Activated naive CD4-positive, alpha-beta T cell treated with anti-CD3 and anti-CD28 coated beads for 36 hours (primary cell): ENCODE measurements around the gene ASAP3. TPM values are rescaled to one million over a fixed set of nuclear protein-coding genes. Genes with fewer than 3 reads are reported as not detected.

Source experiments
- CTCF ChIA-PET: fragments of 350-600 bp; sonication (Branson Sonifier 250); formaldehyde crosslinking; loops from one replicate; lab custom pipeline; 2021; ENCODE audit warnings: antibody characterized with exemption; lab: Charles Lee
- DNase-seq: peaks from one replicate; pipeline ENCODE4 v3.0.0-alpha.2; 2020
- H3K27ac Mint-ChIP-seq: one replicate; pipeline ENCODE4 v1.8.0; 2021; ENCODE audit warnings: mild to moderate bottlenecking, mixed read lengths
- H3K27me3 Mint-ChIP-seq: one replicate; pipeline ENCODE4 v1.8.0; 2021; ENCODE audit warnings: low read depth, mixed read lengths
- H3K36me3 Mint-ChIP-seq: one replicate; pipeline ENCODE4 v1.8.0; 2021; ENCODE audit warnings: low read depth, mixed read lengths
- H3K4me1 Mint-ChIP-seq: one replicate; pipeline ENCODE4 v1.8.0; 2021; ENCODE audit warnings: low read depth, mixed read lengths
- H3K4me3 Mint-ChIP-seq: one replicate; pipeline ENCODE4 v1.8.0; 2021; ENCODE audit warnings: mild to moderate bottlenecking, moderate library complexity, mixed read lengths
- H3K9me3 Mint-ChIP-seq: one replicate; pipeline ENCODE4 v1.8.0; 2021; ENCODE audit warnings: mixed read lengths
- intact Hi-C: fragments of 100-400 bp; cut with micrococcal nuclease; formaldehyde crosslinking; loops from one replicate; pipeline ENCODE4 v1.15.1; 2023
- total RNA-seq, 2 experiments: library from RNA; stranded (reverse); gene quantifications; one replicate each; pipeline ENCODE4 v1.2.3, GENCODE V29; 2021

ASAP3 gene
- total RNA-seq, 2 experiments from 2014 or later, result 0.76 to 1.3 TPM

GRCh38 chr1:23395154-23395724 lies 88.7 kb downstream of the ASAP3 start:
- intact Hi-C loops, result no loop called here
- H3K4me3 Mint-ChIP-seq, result no peak overlapping the region
- CTCF ChIA-PET, result interaction anchor here (3.7 kb wide), 1 partner anchor 9 kb away, joined by 18 read pairs; no protein-coding TSS in a partner anchor
- H3K4me1 Mint-ChIP-seq, result peaks cover 8% of the 10 kb centered on the region
- H3K27ac Mint-ChIP-seq, result no peak overlapping the region
- DNase-seq, result no peak
- no peaks in the 10 kb centered on the region for H3K36me3 Mint-ChIP-seq
- no peaks in the 10 kb centered on the region for H3K9me3 Mint-ChIP-seq
- no peaks in the 10 kb centered on the region for H3K27me3 Mint-ChIP-seq

DNA sequence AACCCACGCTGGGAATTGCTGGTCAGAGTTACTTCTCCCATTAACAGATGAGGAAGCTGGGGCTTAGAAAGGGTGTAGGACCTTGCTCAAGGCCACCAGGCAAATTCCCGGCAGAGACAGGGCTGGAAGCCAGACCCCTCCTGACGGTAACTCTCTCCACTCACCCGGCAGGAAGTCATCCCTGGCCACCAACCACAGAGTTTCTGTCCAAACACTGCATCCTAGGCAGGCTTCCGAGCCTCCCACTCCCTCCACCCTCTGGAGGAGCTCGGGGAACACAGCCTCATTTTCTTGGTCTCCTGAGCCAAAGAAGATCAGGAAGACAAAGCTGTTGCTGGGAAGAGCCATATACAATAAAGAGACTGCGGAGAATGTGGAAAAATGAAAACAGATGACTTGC lies 89.3 kb downstream of the ASAP3 start:
- Mint-ChIP-seq H3K4me1 (peaks cover 8% of the 10 kb centered on the region), H3K9me3 (no peaks in the 10 kb centered on the region), H3K36me3 (no peaks in the 10 kb centered on the region), H3K27me3 (no peaks in the 10 kb centered on the region), H3K4me3 (no peak overlapping the region), H3K27ac (no peak overlapping the region)
- intact Hi-C loops, result no loop called here
- no peak for DNase-seq
- CTCF ChIA-PET, result interaction anchor here (3.7 kb wide), 1 partner anchor 10 kb away, joined by 18 read pairs; no protein-coding TSS in a partner anchor

- DNase-seq, result no peak
- H3K36me3 Mint-ChIP-seq, result no peaks in the 10 kb centered on the region
- H3K9me3 Mint-ChIP-seq, result no peaks in the 10 kb centered on the region
- H3K4me1 Mint-ChIP-seq, result peaks cover 8% of the 10 kb centered on the region
- CTCF ChIA-PET, result interaction anchor here (0.6 to 3.7 kb wide), 2 partner anchors 10 to 144 kb away, joined by 4 to 18 read pairs; no protein-coding TSS in a partner anchor
- no peak overlapping the region for H3K4me3 Mint-ChIP-seq
- H3K27me3 Mint-ChIP-seq, result no peaks in the 10 kb centered on the region
- intact Hi-C loops, result no loop called here
- H3K27ac Mint-ChIP-seq, result no peak overlapping the region
Observed at GRCh38 chr1:23394181-23394580, 89.8 kb downstream of the ASAP3 start.

DNA sequence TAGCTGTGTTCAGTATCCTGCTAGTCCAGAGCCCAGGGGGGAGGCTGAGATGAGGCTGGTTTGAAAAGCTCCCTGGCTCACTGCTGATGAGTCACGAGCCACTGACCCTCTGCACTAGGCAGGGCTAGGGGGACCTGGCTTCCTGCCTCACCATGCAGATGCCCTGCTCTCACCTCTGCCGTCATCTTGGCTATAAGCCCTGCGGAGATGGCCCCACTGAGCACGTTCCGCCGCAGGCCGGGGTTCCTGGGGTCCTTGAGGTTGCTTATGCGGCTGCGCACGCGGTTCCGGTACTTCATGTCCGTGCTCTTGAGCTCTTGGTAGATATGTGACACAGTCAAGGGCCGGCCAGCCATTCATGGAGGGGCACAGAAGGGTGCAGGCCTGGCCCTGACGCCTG lies 90.3 kb downstream of the ASAP3 start:
- Mint-ChIP-seq H3K4me1 (peaks cover 8% of the 10 kb centered on the region), H3K9me3 (no peaks in the 10 kb centered on the region), H3K4me3 (no peak overlapping the region), H3K27ac (no peak overlapping the region), H3K36me3 (no peaks in the 10 kb centered on the region), H3K27me3 (no peaks in the 10 kb centered on the region)
- CTCF ChIA-PET, result interaction anchor here (0.6 to 3.7 kb wide), 2 partner anchors 11 to 144 kb away, joined by 4 to 18 read pairs; no protein-coding TSS in a partner anchor
- intact Hi-C loops, result no loop called here
- DNase-seq, result no peak

DNA sequence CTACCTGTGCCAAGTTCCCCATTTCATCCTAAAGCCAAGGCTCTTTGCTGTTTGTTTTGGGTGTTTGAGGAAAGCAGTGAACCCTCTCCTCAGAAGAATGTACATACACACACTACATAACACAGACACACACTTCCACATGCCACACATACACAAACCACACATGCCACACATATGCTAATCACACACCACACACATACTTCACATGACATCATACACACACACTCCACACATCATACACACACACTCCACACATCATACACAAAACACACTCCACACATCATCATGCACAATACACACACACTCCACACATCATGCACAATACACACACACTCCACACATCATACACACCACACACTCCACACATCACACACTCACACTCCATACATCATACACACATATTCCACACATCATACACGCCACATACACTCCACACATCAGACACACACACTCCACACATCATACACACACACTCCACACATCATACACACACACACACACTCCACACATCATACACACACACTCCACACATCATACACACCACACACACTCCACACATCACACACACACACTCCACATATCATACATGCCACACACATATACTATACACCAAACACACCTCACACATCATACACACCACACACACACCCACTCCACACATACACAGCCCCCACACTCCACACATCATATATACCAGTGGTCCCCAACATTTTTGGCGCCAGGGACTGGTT lies 91.7 kb downstream of the ASAP3 start:
- Mint-ChIP-seq H3K4me1 (peaks cover 8% of the 10 kb centered on the region), H3K27ac (no peak overlapping the region), H3K9me3 (no peaks in the 10 kb centered on the region), H3K36me3 (no peaks in the 10 kb centered on the region), H3K27me3 (no peaks in the 10 kb centered on the region), H3K4me3 (no peak overlapping the region)
- no peak for DNase-seq
- CTCF ChIA-PET, result interaction anchor here (3.7 kb wide), 1 partner anchor 12 kb away, joined by 18 read pairs; no protein-coding TSS in a partner anchor
- intact Hi-C loops, result no loop called here

DNA sequence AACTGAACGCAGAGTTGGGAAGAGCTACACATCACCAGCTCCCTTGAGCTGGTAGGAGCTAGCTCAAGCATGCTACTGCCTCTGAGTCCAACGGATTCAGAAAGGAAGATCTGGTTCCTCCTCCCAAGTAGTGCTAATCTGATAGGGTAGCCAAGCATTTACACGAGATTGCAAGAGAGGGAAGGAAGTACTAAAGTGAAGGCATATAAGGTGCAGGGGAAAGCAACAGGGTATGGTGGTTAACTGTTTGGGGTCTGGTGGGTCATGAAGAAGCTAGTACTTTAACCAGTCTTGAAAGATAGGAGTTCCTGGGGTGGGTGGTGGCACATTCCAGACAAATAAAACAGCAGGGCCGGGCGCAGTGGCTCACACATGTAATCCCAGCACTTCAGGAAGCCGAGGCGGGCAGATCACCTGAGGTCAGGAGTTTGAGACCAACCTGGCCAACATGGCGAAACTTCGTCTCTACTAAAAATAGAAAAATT lies 94.1 kb downstream of the ASAP3 start:
- H3K27me3 Mint-ChIP-seq, result no peaks in the 10 kb centered on the region
- intact Hi-C loops, result no loop called here
- H3K9me3 Mint-ChIP-seq, result no peaks in the 10 kb centered on the region
- CTCF ChIA-PET, result interaction anchor here (1.2 to 1.8 kb wide), 2 partner anchors 14 to 15 kb away, joined by 3 to 4 read pairs; no protein-coding TSS in a partner anchor
- H3K27ac Mint-ChIP-seq, result no peak overlapping the region
- no peak overlapping the region for H3K4me3 Mint-ChIP-seq
- H3K4me1 Mint-ChIP-seq, result no peaks in the 10 kb centered on the region
- no peaks in the 10 kb centered on the region for H3K36me3 Mint-ChIP-seq
- DNase-seq, result no peak

- CTCF ChIA-PET, result no interaction called here
- DNase-seq, result no peak
- H3K9me3 Mint-ChIP-seq, result no peaks in the 10 kb centered on the region
- no peak overlapping the region for H3K4me3 Mint-ChIP-seq
- intact Hi-C loops, result no loop called here
- no peaks in the 10 kb centered on the region for H3K27me3 Mint-ChIP-seq
- H3K4me1 Mint-ChIP-seq, result no peaks in the 10 kb centered on the region
- no peaks in the 10 kb centered on the region for H3K36me3 Mint-ChIP-seq
- peak overlapping the region; percentile 2 for H3K27ac Mint-ChIP-seq
Observed at GRCh38 chr1:23387494-23387893, 96.5 kb downstream of the ASAP3 start.

DNA sequence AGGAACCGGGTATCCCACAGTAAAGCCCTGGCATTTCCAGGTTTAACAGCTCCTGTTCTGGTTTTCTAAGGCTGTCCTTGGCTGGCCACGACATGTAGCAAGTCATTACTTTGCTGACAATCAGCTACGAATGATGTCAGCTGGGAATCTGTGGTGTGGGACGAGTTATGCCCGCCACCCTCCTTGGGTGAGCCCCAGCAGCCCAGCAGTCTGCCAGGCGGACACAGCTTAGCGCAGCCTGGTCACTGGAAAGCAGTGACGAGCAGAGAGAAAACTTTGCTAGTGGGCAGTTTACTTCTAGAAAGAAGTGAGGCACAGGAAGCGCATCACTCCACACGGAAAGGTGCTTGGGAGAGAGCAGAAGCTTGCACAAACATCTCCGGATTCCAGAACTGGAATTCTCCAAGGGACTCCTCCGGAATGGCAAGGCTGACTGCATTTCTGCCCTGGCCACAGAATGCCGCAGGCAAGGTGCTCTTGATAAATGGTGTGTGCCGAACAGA lies 98.8 kb downstream of the ASAP3 start:
- H3K4me1 Mint-ChIP-seq, result no peaks in the 10 kb centered on the region
- H3K4me3 Mint-ChIP-seq, result no peak overlapping the region
- H3K36me3 Mint-ChIP-seq, result no peaks in the 10 kb centered on the region
- DNase-seq, result no peak
- intact Hi-C loops, result no loop called here
- CTCF ChIA-PET, result interaction anchor here (0.5 kb wide), 1 partner anchor 155 kb away, joined by 3 read pairs; no protein-coding TSS in a partner anchor
- no peak overlapping the region for H3K27ac Mint-ChIP-seq
- H3K9me3 Mint-ChIP-seq, result no peaks in the 10 kb centered on the region
- no peaks in the 10 kb centered on the region for H3K27me3 Mint-ChIP-seq

GRCh38 chr1:23384312-23385058 lies 99.5 kb downstream of the ASAP3 start:
- H3K4me1 Mint-ChIP-seq, result no peaks in the 10 kb centered on the region
- H3K9me3 Mint-ChIP-seq, result no peaks in the 10 kb centered on the region
- intact Hi-C loops, result no loop called here
- no peaks in the 10 kb centered on the region for H3K27me3 Mint-ChIP-seq
- no peaks in the 10 kb centered on the region for H3K36me3 Mint-ChIP-seq
- CTCF ChIA-PET, result interaction anchor here (0.5 to 1.0 kb wide), 2 partner anchors 112 to 155 kb away, joined by 3 read pairs; no protein-coding TSS in a partner anchor
- no peak overlapping the region for H3K4me3 Mint-ChIP-seq
- H3K27ac Mint-ChIP-seq, result no peak overlapping the region
- no peak for DNase-seq

DNA sequence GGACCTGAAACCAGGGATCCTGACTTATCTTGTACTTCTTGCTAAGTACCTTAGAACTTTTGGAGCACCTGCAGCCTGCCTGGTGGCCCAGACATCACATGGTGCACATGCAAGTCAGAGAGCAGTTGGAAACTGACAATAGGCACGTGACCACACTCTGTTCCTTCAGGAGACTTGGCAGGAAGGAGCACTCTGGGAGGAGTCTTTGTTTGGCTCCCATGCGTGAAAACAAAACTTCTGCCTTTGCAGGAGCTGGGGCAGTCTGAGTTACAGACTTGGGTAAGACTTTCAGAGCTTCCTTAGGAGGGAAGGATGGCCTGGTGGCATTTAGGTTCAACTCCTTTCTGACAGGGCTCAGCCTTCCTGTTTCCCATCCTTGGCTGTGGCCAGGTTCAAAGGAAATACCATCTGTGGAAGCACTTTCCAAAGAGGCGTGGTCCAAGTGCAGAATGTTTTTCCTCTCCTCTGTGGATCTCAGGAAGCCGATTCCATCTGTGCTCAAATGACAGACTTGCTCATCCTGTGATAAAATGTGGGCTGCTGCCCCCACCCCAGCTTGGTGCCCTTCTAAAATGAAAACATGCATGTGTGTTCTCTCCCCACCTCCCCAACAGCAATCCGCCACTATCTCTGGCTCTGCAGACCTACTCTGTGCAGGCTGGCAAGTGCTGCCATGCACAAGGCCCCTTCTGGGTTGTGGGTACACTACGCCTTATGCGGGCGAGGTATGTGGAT lies 100.2 kb downstream of the ASAP3 start:
- no peak for DNase-seq
- no peaks in the 10 kb centered on the region for H3K36me3 Mint-ChIP-seq
- H3K9me3 Mint-ChIP-seq, result no peaks in the 10 kb centered on the region
- no peak overlapping the region for H3K27ac Mint-ChIP-seq
- no peak overlapping the region for H3K4me3 Mint-ChIP-seq
- H3K4me1 Mint-ChIP-seq, result no peaks in the 10 kb centered on the region
- no peaks in the 10 kb centered on the region for H3K27me3 Mint-ChIP-seq
- CTCF ChIA-PET, result interaction anchor here (1.0 kb wide), 1 partner anchor 113 kb away, joined by 3 read pairs; no protein-coding TSS in a partner anchor
- intact Hi-C loops, result no loop called here

- H3K27ac Mint-ChIP-seq, result no peak overlapping the region
- CTCF ChIA-PET, result interaction anchor here (0.8 kb wide), 1 partner anchor 23 kb away, joined by 4 read pairs; no protein-coding TSS in a partner anchor
- intact Hi-C loops, result no loop called here
- no peak for DNase-seq
- H3K27me3 Mint-ChIP-seq, result no peaks in the 10 kb centered on the region
- no peaks in the 10 kb centered on the region for H3K4me1 Mint-ChIP-seq
- no peak overlapping the region for H3K4me3 Mint-ChIP-seq
- H3K36me3 Mint-ChIP-seq, result no peaks in the 10 kb centered on the region
- no peaks in the 10 kb centered on the region for H3K9me3 Mint-ChIP-seq
Observed at GRCh38 chr1:23381233-23381885, 102.6 kb downstream of the ASAP3 start.
